ENCODE data around the gene ZNF362.
"Not testable (repeated sequence)": the region's sequence is repeated elsewhere in the genome, so short reads cannot be mapped to it uniquely, and the experiment has no call there.

The ZNF362 gene

GRCh38 chr1:33287317-33287716 is 31.0 kb downstream of the ZNF362 start:
- FAIRE-seq, result no peak
- no peak for DNase-seq (ENCODE audit: insufficient read length, low spot score)
- TF ChIP-seq POU2F2 (IDR thresholded peaks at IDR 0.05; ENCODE audit: low read depth, low read length), result no peak
- TF ChIP-seq TAF1 (IDR thresholded peaks at IDR 0.05; ENCODE audit: low read depth, low read length), result no peak
- no peak for TF ChIP-seq POLR2A (IDR thresholded peaks at IDR 0.05; ENCODE audit: low read depth, low read length)
- no peak for TF ChIP-seq SPI1 (IDR thresholded peaks at IDR 0.05; ENCODE audit: low read depth, low read length)
- TF ChIP-seq PAX5 (IDR thresholded peaks at IDR 0.05; ENCODE audit: insufficient read depth, low read length, severe bottlenecking), result no peak
- no peak for TF ChIP-seq POLR2AphosphoS5 (IDR thresholded peaks at IDR 0.05; ENCODE audit: low read depth, low read length)

GRCh38 chr1:33288976-33289857 is 32.9 kb downstream of the ZNF362 start:
- no peak for FAIRE-seq
- TF ChIP-seq POU2F2 (IDR thresholded peaks at IDR 0.05; ENCODE audit: low read depth, low read length) (no peak), POLR2A (IDR thresholded peaks at IDR 0.05; ENCODE audit: low read depth, low read length) (no peak), POLR2AphosphoS5 (IDR thresholded peaks at IDR 0.05; ENCODE audit: low read depth, low read length) (no peak), TAF1 (IDR thresholded peaks at IDR 0.05; ENCODE audit: low read depth, low read length) (no peak), PAX5 (IDR thresholded peaks at IDR 0.05; ENCODE audit: insufficient read depth, low read length, severe bottlenecking) (no peak), SPI1 (IDR thresholded peaks at IDR 0.05; ENCODE audit: low read depth, low read length) (no peak)
- DNase-seq (ENCODE audit: insufficient read length, low spot score), result no peak

GRCh38 chr1:33289858-33290154 is 33.5 kb downstream of the ZNF362 start:
- DNase-seq (ENCODE audit: insufficient read length, low spot score) (no peak), FAIRE-seq (no peak)
- TF ChIP-seq TAF1 (IDR thresholded peaks at IDR 0.05; ENCODE audit: low read depth, low read length), result no peak
- no peak for TF ChIP-seq POLR2A (IDR thresholded peaks at IDR 0.05; ENCODE audit: low read depth, low read length)
- no peak for TF ChIP-seq SPI1 (IDR thresholded peaks at IDR 0.05; ENCODE audit: low read depth, low read length)
- TF ChIP-seq PAX5 (IDR thresholded peaks at IDR 0.05; ENCODE audit: insufficient read depth, low read length, severe bottlenecking), result no peak
- no peak for TF ChIP-seq POU2F2 (IDR thresholded peaks at IDR 0.05; ENCODE audit: low read depth, low read length)
- TF ChIP-seq POLR2AphosphoS5 (IDR thresholded peaks at IDR 0.05; ENCODE audit: low read depth, low read length), result no peak

- DNase-seq (ENCODE audit: insufficient read length, low spot score); FAIRE-seq: not testable (repeated sequence)
These were observed 34.3 kb downstream of the ZNF362 start for GRCh38 chr1:33290615-33291014.

- TF ChIP-seq SPI1 (IDR thresholded peaks at IDR 0.05; ENCODE audit: low read depth, low read length) (no peak), POU2F2 (IDR thresholded peaks at IDR 0.05; ENCODE audit: low read depth, low read length) (no peak), POLR2A (IDR thresholded peaks at IDR 0.05; ENCODE audit: low read depth, low read length) (no peak), POLR2AphosphoS5 (IDR thresholded peaks at IDR 0.05; ENCODE audit: low read depth, low read length) (no peak), TAF1 (IDR thresholded peaks at IDR 0.05; ENCODE audit: low read depth, low read length) (no peak), PAX5 (IDR thresholded peaks at IDR 0.05; ENCODE audit: insufficient read depth, low read length, severe bottlenecking) (no peak)
- no peak for FAIRE-seq
These were observed 36.5 kb downstream of the ZNF362 start for GRCh38 chr1:33292726-33293340.

GRCh38 chr1:33294071-33295010 is 38.0 kb downstream of the ZNF362 start:
- DNase-seq (ENCODE audit: insufficient read length, low spot score), result no peak
- no peak for FAIRE-seq

More at GRCh38 chr1:33292726-33293340, 36.5 kb downstream of the ZNF362 start:
- DNase-seq (ENCODE audit: insufficient read length, low spot score), result no peak

GRCh38 chr1:33295023-33295422 is 38.7 kb downstream of the ZNF362 start:
- TF ChIP-seq POLR2A (IDR thresholded peaks at IDR 0.05; ENCODE audit: low read depth, low read length) (no peak), TAF1 (IDR thresholded peaks at IDR 0.05; ENCODE audit: low read depth, low read length) (no peak), POU2F2 (IDR thresholded peaks at IDR 0.05; ENCODE audit: low read depth, low read length) (no peak)
- DNase-seq (ENCODE audit: insufficient read length, low spot score) (no peak), FAIRE-seq (no peak)

More at GRCh38 chr1:33294071-33295010, 38.0 kb downstream of the ZNF362 start:
- TF ChIP-seq TAF1 (IDR thresholded peaks at IDR 0.05; ENCODE audit: low read depth, low read length), result no peak
- TF ChIP-seq POLR2AphosphoS5 (IDR thresholded peaks at IDR 0.05; ENCODE audit: low read depth, low read length), result no peak
- no peak for TF ChIP-seq POLR2A (IDR thresholded peaks at IDR 0.05; ENCODE audit: low read depth, low read length)
- TF ChIP-seq POU2F2 (IDR thresholded peaks at IDR 0.05; ENCODE audit: low read depth, low read length), result no peak
- no peak for TF ChIP-seq PAX5 (IDR thresholded peaks at IDR 0.05; ENCODE audit: insufficient read depth, low read length, severe bottlenecking)
- TF ChIP-seq SPI1 (IDR thresholded peaks at IDR 0.05; ENCODE audit: low read depth, low read length), result no peak

GRCh38 chr1:33295450-33296081 is 39.3 kb downstream of the ZNF362 start:
- DNase-seq (ENCODE audit: insufficient read length, low spot score), result peak; percentile 87
- TF ChIP-seq POLR2AphosphoS5 (IDR thresholded peaks at IDR 0.05; ENCODE audit: low read depth, low read length) (no peak), SPI1 (IDR thresholded peaks at IDR 0.05; ENCODE audit: low read depth, low read length) (no peak)
- FAIRE-seq, result peak; percentile 93

GRCh38 chr1:33296082-33296458 is 39.8 kb downstream of the ZNF362 start:
- DNase-seq (ENCODE audit: insufficient read length, low spot score), result no peak
- FAIRE-seq, result no peak

More at GRCh38 chr1:33296082-33296458, 39.8 kb downstream of the ZNF362 start:
- TF ChIP-seq SPI1 (IDR thresholded peaks at IDR 0.05; ENCODE audit: low read depth, low read length) (no peak), TAF1 (IDR thresholded peaks at IDR 0.05; ENCODE audit: low read depth, low read length) (no peak)
